ENCODE measurements around the gene FBXW8. TPM values are rescaled to one million over a fixed set of nuclear protein-coding genes. Genes with fewer than 3 reads are reported as not detected.

Gene FBXW8
- total RNA-seq, 1 donor from 2014 or later = 5.8 TPM

- Histone ChIP-seq H3K36me3 (ENCODE audit: control insufficient read depth, insufficient read depth, low read length) (peaks cover 1% of the 10 kb centered on the region), H3K4me3 (ENCODE audit: low read depth, low read length) (no peak overlapping the region), H3K27me3 (ENCODE audit: control insufficient read depth, insufficient read depth, low read length) (no peaks in the 10 kb centered on the region)
- DNase-seq (ENCODE audit: low read depth) (no peak), FAIRE-seq (no peak)
- no peak for TF ChIP-seq CTCF (IDR thresholded peaks at IDR 0.05; ENCODE audit: insufficient read depth, low read length, severe bottlenecking)
These were observed 10.2 kb downstream of the FBXW8 start for GRCh38 chr12:116920939-116921338.

GRCh38 chr12:116922194-116922897 lies 11.6 kb downstream of the FBXW8 start:
- DNase-seq (ENCODE audit: low read depth) (no peak), FAIRE-seq (no peak)
- Histone ChIP-seq H3K27me3 (ENCODE audit: control insufficient read depth, insufficient read depth, low read length) (no peaks in the 10 kb centered on the region), H3K36me3 (ENCODE audit: control insufficient read depth, insufficient read depth, low read length) (peaks cover 1% of the 10 kb centered on the region), H3K4me3 (ENCODE audit: low read depth, low read length) (no peak overlapping the region)
- no peak for TF ChIP-seq CTCF (IDR thresholded peaks at IDR 0.05; ENCODE audit: insufficient read depth, low read length, severe bottlenecking)

GRCh38 chr12:116924558-116925453 lies 14.1 kb downstream of the FBXW8 start:
- DNase-seq (ENCODE audit: low read depth) (peak; percentile 87), FAIRE-seq (no peak)
- no peaks in the 10 kb centered on the region for H3K27me3 ChIP-seq (ENCODE audit: control insufficient read depth, insufficient read depth, low read length)
- no peak overlapping the region for H3K4me3 ChIP-seq (ENCODE audit: low read depth, low read length)
- peaks cover 3% of the 10 kb centered on the region for H3K36me3 ChIP-seq (ENCODE audit: control insufficient read depth, insufficient read depth, low read length)
- no peak for TF ChIP-seq CTCF (IDR thresholded peaks at IDR 0.05; ENCODE audit: insufficient read depth, low read length, severe bottlenecking)

GRCh38 chr12:116926283-116927243 lies 15.8 kb downstream of the FBXW8 start:
- FAIRE-seq (no peak), DNase-seq (ENCODE audit: low read depth) (no peak)
- peaks cover 3% of the 10 kb centered on the region for H3K36me3 ChIP-seq (ENCODE audit: control insufficient read depth, insufficient read depth, low read length)
- H3K27me3 ChIP-seq (ENCODE audit: control insufficient read depth, insufficient read depth, low read length) = no peaks in the 10 kb centered on the region
- no peak overlapping the region for H3K4me3 ChIP-seq (ENCODE audit: low read depth, low read length)
- no peak for TF ChIP-seq CTCF (IDR thresholded peaks at IDR 0.05; ENCODE audit: insufficient read depth, low read length, severe bottlenecking)

- TF ChIP-seq CTCF (IDR thresholded peaks at IDR 0.05; ENCODE audit: insufficient read depth, low read length, severe bottlenecking) = no peak
- DNase-seq (ENCODE audit: low read depth) (no peak), FAIRE-seq (no peak)
- peaks cover 4% of the 10 kb centered on the region for H3K36me3 ChIP-seq (ENCODE audit: control insufficient read depth, insufficient read depth, low read length)
- H3K27me3 ChIP-seq (ENCODE audit: control insufficient read depth, insufficient read depth, low read length) = no peaks in the 10 kb centered on the region
- no peak overlapping the region for H3K4me3 ChIP-seq (ENCODE audit: low read depth, low read length)
These were observed 16.6 kb downstream of the FBXW8 start for GRCh38 chr12:116927244-116927940.

All from bronchial epithelial cell (primary cell).